H9 (cell line): ENCODE data around the gene L1CAM. TPM values are rescaled to one million over a fixed set of nuclear protein-coding genes. Genes with fewer than 3 reads are reported as not detected.

Experiments
- DNase-seq: peaks from one replicate; pipeline ENCODE4 v3.0.0-alpha.2; 2017
- H2AFZ ChIP-seq: one replicate; pipeline ENCODE4 v1.6.1; 2013; ENCODE audit warnings: mild to moderate bottlenecking, low read length, control low read depth, moderate library complexity
- H2AK5ac ChIP-seq: 2 replicates; pipeline ENCODE4 v1.6.1; 2013; ENCODE audit warnings: low read length, control low read depth, mixed read lengths; ENCODE audit not compliant: insufficient read length
- H2BK120ac ChIP-seq: one replicate; pipeline ENCODE4 v1.6.1; 2013; ENCODE audit warnings: low read depth, mild to moderate bottlenecking, low read length, control low read depth, inconsistent platforms; ENCODE audit not compliant: poor library complexity, severe bottlenecking
- H2BK12ac ChIP-seq: 2 replicates; pipeline ENCODE4 v1.6.1; 2013; ENCODE audit warnings: low read length, control low read depth, mixed read lengths, low read depth; ENCODE audit not compliant: insufficient read length
- H2BK15ac ChIP-seq: 2 replicates; pipeline ENCODE4 v1.6.1; 2013; ENCODE audit warnings: low read depth, low read length, control low read depth
- H2BK20ac ChIP-seq: one replicate; pipeline ENCODE4 v1.6.1; 2013; ENCODE audit warnings: low read depth, mild to moderate bottlenecking, low read length, control low read depth, inconsistent platforms; ENCODE audit not compliant: poor library complexity, severe bottlenecking
- H2BK5ac ChIP-seq: 2 replicates; pipeline ENCODE4 v1.6.1; 2013; ENCODE audit warnings: low read length, control low read depth, mixed read lengths; ENCODE audit not compliant: insufficient read length
- H3K14ac ChIP-seq: 2 replicates; pipeline ENCODE4 v1.6.1; 2013; ENCODE audit warnings: low read length, control low read depth; ENCODE audit not compliant: insufficient read depth
- H3K18ac ChIP-seq: 2 replicates; pipeline ENCODE4 v1.6.1; 2013; ENCODE audit warnings: low read depth, mild to moderate bottlenecking, mixed read lengths, low read length, control low read depth; ENCODE audit not compliant: insufficient read length
- H3K23ac ChIP-seq: 2 replicates; pipeline ENCODE4 v1.6.1; 2013; ENCODE audit warnings: low read length, control low read depth, mixed read lengths, low read depth; ENCODE audit not compliant: insufficient read length
- H3K23me2 ChIP-seq: 2 replicates; pipeline ENCODE4 v1.6.1; 2013; ENCODE audit warnings: low read depth, mild to moderate bottlenecking, mixed read lengths, low read length, control low read depth; ENCODE audit not compliant: insufficient read length, poor library complexity, severe bottlenecking
- H3K27ac ChIP-seq: 2 replicates; pipeline ENCODE4 v1.5.1; 2013; ENCODE audit warnings: low read length, control low read depth, mixed read lengths, low read depth; ENCODE audit not compliant: insufficient read length
- H3K27me3 ChIP-seq: 2 replicates; pipeline ENCODE4 v1.6.1; 2013; ENCODE audit warnings: low read length, control low read depth, inconsistent platforms; ENCODE audit not compliant: insufficient read depth
- H3K4ac ChIP-seq: 2 replicates; pipeline ENCODE4 v1.6.1; 2013; ENCODE audit warnings: low read depth, mild to moderate bottlenecking, control low read depth, inconsistent platforms, low read length, moderate library complexity
- H3K4me1 ChIP-seq: 2 replicates; pipeline ENCODE4 v1.6.1; 2013; ENCODE audit warnings: low read length, control low read depth, inconsistent platforms; ENCODE audit not compliant: insufficient read depth
- H3K4me2 ChIP-seq: 2 replicates; pipeline ENCODE4 v1.6.1; 2013; ENCODE audit warnings: low read length, control low read depth, mixed read lengths; ENCODE audit not compliant: insufficient read length, insufficient read depth
- H3K56ac ChIP-seq: 2 replicates; pipeline ENCODE4 v1.6.1; 2013; ENCODE audit warnings: low read depth, mild to moderate bottlenecking, mixed read lengths, low read length, control low read depth; ENCODE audit not compliant: insufficient read length
- H3K79me1 ChIP-seq: 2 replicates; pipeline ENCODE4 v1.6.1; 2013; ENCODE audit warnings: low read depth, mild to moderate bottlenecking, moderate library complexity, low read length, control low read depth, inconsistent platforms; ENCODE audit not compliant: insufficient read depth, poor library complexity, severe bottlenecking
- H3K79me2 ChIP-seq: 2 replicates; pipeline ENCODE4 v1.6.1; 2013; ENCODE audit warnings: low read length, control low read depth, inconsistent platforms; ENCODE audit not compliant: insufficient read depth
- H3K9ac ChIP-seq: 2 replicates; pipeline ENCODE4 v1.6.1; 2013; ENCODE audit warnings: low read length, control low read depth, mixed read lengths; ENCODE audit not compliant: insufficient read length; ENCODE audit errors: extremely low read depth
- H3K9me3 ChIP-seq: one replicate; pipeline ENCODE4 v1.6.1; 2013; ENCODE audit warnings: low read depth, low read length, inconsistent platforms; ENCODE audit not compliant: control insufficient read depth
- H3T11ph ChIP-seq: one replicate; pipeline ENCODE4 v1.6.1; 2013; ENCODE audit warnings: mild to moderate bottlenecking, low read length, control low read depth, inconsistent platforms
- H4K20me1 ChIP-seq: one replicate; pipeline ENCODE4 v1.6.1; 2013; ENCODE audit not compliant: control insufficient read depth, insufficient read length, insufficient read depth
- H4K5ac ChIP-seq: 2 replicates; pipeline ENCODE4 v1.6.1; 2013; ENCODE audit warnings: low read depth, mild to moderate bottlenecking, mixed read lengths, low read length, control low read depth; ENCODE audit not compliant: insufficient read length
- H4K8ac ChIP-seq: replicated peaks from 2 replicates; pipeline ENCODE4 v1.6.1; 2013; ENCODE audit warnings: low read length, control low read depth, mixed read lengths, low read depth; ENCODE audit not compliant: insufficient read length
- H4K91ac ChIP-seq: 2 replicates; pipeline ENCODE4 v1.6.1; 2013; ENCODE audit warnings: low read depth, mild to moderate bottlenecking, moderate library complexity, mixed read lengths, low read length, control low read depth; ENCODE audit not compliant: insufficient read length
- H3K27ac Mint-ChIP-seq, 3 experiments: 2 replicates in 2 of 3; 3 replicates in 1 of 3; pipeline ENCODE4 v1.8.0; 2020 to 2021; ENCODE audit warnings: mixed read lengths in 3 of 3, mild to moderate bottlenecking in 1 of 3, moderate library complexity in 1 of 3
- H3K27me3 Mint-ChIP-seq: 2 replicates; pipeline ENCODE4 v1.8.0; 2021; ENCODE audit warnings: low read depth, mild to moderate bottlenecking, moderate library complexity, mixed read lengths
- H3K36me3 Mint-ChIP-seq, 3 experiments: 2 replicates in 2 of 3; 3 replicates in 1 of 3; pipeline ENCODE4 v1.8.0; 2020 to 2021; ENCODE audit warnings: low read depth in 3 of 3, mixed read lengths in 3 of 3; ENCODE audit not compliant: insufficient read depth in 1 of 3
- H3K4me1 Mint-ChIP-seq, 2 experiments: 2 replicates each; pipeline ENCODE4 v1.8.0; 2020; ENCODE audit warnings: mixed read lengths in 2 of 2
- H3K4me3 Mint-ChIP-seq, 2 experiments: 2 replicates in 1 of 2; 3 replicates in 1 of 2; pipeline ENCODE4 v1.8.0; 2020 to 2021; ENCODE audit warnings: mild to moderate bottlenecking in 2 of 2, mixed read lengths in 2 of 2, moderate library complexity in 1 of 2
- H3K9me3 Mint-ChIP-seq, 2 experiments: 2 replicates in 1 of 2; 3 replicates in 1 of 2; pipeline ENCODE4 v1.8.0; 2020; ENCODE audit warnings: mild to moderate bottlenecking in 2 of 2, mixed read lengths in 2 of 2, moderate library complexity in 1 of 2
- WGBS: extraction: QIAGEN DNeasy Blood & Tissue Kit; methylation state at CpG from one replicate; pipeline ENCODE4 v1.1.7; 2013; ENCODE audit warnings: missing lambda C conversion rate, low lambda C conversion rate, mixed read lengths; ENCODE audit not compliant: insufficient read length; ENCODE audit errors: extremely low coverage; 5-methylcytosine and 5-hydroxymethylcytosine counted together
- total RNA-seq: library from RNA; stranded (reverse); gene quantifications from 2 replicates; pipeline ENCODE4 v1.2.1, GENCODE V29; 2021
- TF ChIP-seq, protein P1 (sequence below): fragments of 200-600 bp; sonication (generic); conservative IDR thresholded peaks from 3 replicates; pipeline ENCODE4 v1.8.0; 2021; ENCODE audit warnings: antibody characterized with exemption, mild to moderate bottlenecking

L1CAM gene
- total RNA-seq, 1 experiment from 2014 or later = 22.7 TPM

GRCh38 chrX:153836921-153837320, 49.1 kb downstream of the L1CAM start:
- Histone ChIP-seq H2BK20ac (no peak overlapping the region), H2BK5ac (no peak overlapping the region), H3K27me3 (no peaks in the 10 kb centered on the region), H3K9ac (no peak overlapping the region), H3K79me1 (no peaks in the 10 kb centered on the region), H2BK15ac (no peak overlapping the region), H3K4ac (no peak overlapping the region), H3K9me3 (peaks cover 12% of the 10 kb centered on the region), H3K27ac (no peak overlapping the region), H3K79me2 (no peaks in the 10 kb centered on the region), H2AFZ (no peak overlapping the region), H3K56ac (no peak overlapping the region), H3K18ac (no peak overlapping the region), H3T11ph (no peak overlapping the region), H3K23ac (no peak overlapping the region), H2BK12ac (no peak overlapping the region), H3K4me1 (no peaks in the 10 kb centered on the region; the same call in 1 of the 2 replicates), H4K8ac (no peak overlapping the region), H3K14ac (no peak overlapping the region), H4K20me1 (no peaks in the 10 kb centered on the region), H2BK120ac (no peak overlapping the region), H4K5ac (no peak overlapping the region), H3K4me2 (no peak overlapping the region), H4K91ac (no peak overlapping the region), H3K23me2 (no peaks in the 10 kb centered on the region), H2AK5ac (no peak overlapping the region)
- no CpG with 5 or more reads among the region's 6 CpGs for WGBS
- Mint-ChIP-seq H3K36me3 (peaks cover 0 to 13% (median 6%) of the 10 kb centered on the region in 3 experiments; a peak in 4 of 7 replicates), H3K9me3 (peaks cover 72 to 79% of the 10 kb centered on the region in 2 experiments), H3K27me3 (peaks cover 2% of the 10 kb centered on the region), H3K4me1 (peaks cover 18 to 19% of the 10 kb centered on the region in 2 experiments), H3K27ac (no peak overlapping the region), H3K4me3 (no peak overlapping the region)
- TF ChIP-seq, protein P1, sequence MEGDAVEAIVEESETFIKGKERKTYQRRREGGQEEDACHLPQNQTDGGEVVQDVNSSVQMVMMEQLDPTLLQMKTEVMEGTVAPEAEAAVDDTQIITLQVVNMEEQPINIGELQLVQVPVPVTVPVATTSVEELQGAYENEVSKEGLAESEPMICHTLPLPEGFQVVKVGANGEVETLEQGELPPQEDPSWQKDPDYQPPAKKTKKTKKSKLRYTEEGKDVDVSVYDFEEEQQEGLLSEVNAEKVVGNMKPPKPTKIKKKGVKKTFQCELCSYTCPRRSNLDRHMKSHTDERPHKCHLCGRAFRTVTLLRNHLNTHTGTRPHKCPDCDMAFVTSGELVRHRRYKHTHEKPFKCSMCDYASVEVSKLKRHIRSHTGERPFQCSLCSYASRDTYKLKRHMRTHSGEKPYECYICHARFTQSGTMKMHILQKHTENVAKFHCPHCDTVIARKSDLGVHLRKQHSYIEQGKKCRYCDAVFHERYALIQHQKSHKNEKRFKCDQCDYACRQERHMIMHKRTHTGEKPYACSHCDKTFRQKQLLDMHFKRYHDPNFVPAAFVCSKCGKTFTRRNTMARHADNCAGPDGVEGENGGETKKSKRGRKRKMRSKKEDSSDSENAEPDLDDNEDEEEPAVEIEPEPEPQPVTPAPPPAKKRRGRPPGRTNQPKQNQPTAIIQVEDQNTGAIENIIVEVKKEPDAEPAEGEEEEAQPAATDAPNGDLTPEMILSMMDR = no peak
- DNase-seq = no peak
